ENCODE results near the gene AFF4.

AFF4 gene

GRCh38 chr5:132825834-132826391, 137.5 kb downstream of the AFF4 start:
- no peak for DNase-seq
